HG02763 (cell line): ENCODE data around the gene PLA2G4E.

Source experiments
- ATAC-seq: cut with Tn5 transposase; IDR thresholded peaks from one replicate; pipeline ENCODE4 v1.9.1; 2021; ENCODE audit warnings: mild to moderate bottlenecking, moderate library complexity; ENCODE audit not compliant: unreplicated experiment

Gene PLA2G4E

DNA sequence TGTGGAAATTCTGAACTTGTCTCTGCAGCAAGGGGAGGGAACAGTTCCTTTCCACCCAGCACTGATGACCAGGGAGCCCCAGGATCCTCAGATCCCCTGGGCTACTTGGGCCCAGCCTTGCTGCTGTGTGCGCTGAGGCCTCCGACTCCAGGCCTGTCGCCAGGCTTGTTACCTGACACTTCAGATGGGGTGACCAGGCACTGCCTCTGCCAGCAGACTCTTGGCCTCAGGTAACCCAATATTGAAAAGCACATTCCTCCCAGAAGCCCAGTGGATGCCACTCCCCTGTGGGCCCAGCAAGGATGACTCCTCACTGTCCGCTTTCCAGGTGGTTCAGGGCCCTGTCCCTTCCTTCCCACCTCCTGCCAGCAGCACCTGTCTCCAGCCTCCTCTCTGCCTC is 3.5 kb upstream of the PLA2G4E start:
- ATAC-seq: no peak

DNA sequence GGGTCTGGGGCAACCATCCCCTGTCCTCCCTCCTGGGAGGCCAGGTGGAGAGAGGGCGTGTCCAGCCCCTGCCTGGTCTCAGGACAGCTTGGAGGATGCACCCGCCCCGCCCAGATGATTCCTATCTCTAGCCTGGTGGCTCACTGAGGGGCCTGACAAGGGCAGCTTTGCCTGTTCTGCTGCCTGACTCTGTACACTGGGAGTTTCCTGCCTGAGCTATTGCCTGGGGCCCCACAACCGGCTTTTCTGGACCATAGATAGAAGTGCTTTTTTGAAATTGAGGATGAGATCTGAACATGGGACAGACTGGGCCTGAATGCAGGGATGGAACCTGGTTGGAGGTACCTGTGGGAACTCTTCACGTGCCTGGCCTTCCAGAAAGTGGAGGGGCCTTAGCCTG is 751 bp upstream of the PLA2G4E start:
- no peak for ATAC-seq

DNA sequence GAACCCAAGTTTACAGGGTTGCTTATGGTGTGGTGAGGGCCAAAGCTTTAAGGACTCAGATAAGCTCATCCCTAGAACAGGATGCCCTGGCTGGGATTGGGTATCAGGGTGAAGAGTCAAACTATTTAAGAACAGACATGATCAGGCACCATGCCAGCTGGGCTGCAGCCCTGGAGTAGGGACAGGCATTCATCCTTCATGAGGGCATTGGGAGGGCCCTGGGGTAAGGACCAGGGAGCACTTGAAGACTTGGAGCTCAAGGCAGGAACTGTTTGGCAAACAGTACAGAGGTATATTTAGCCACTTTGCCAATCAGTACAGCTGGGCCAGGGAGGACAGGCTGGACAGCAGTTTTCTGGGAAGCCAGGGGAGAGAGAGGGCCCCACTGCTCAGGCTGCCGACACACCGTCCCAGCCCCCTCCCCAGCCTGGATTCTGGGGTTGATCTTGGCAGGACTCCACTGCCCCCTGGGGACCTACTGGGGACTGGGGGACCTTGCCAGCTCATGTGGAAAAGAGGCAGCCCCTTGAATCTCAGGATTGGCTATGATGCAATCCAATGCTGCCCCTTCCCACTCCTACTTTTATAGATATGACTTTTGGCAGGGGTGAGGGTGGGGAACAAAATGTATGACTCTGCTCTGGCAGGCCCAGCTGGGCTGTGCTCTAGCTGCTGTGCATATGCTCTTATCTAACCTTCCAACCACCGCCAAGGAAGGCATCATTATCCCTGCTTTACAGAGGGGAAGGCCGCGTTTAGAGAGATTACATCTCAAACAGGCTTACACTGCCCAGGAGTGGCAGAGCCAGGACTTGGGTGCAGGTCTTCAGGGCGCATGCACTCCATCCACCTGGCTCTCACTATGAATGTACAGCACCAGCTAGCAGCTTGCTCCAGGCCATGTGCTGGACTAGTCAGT is 2.3 kb downstream of the PLA2G4E start:
- no peak for ATAC-seq

DNA sequence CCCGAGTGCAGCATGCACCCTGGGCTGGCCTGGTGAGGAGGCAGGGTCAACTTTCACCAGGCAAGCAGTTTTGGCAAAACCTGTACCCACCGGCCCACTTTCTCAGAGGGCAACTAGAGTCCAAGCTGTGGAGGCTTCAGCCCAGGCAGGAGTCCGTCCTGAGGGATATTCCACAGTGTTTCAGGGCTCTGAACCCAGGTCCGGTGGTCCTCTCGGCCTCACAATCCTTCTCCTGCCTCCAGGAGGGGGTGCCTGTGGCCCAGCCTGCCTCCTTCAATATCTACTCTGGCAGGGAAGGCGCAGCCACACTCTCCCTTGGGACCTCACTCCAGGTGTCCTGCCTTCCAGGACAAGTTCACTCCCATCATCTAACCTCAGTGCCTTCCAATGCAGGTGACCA is 3.9 kb downstream of the PLA2G4E start:
- no peak for ATAC-seq

DNA sequence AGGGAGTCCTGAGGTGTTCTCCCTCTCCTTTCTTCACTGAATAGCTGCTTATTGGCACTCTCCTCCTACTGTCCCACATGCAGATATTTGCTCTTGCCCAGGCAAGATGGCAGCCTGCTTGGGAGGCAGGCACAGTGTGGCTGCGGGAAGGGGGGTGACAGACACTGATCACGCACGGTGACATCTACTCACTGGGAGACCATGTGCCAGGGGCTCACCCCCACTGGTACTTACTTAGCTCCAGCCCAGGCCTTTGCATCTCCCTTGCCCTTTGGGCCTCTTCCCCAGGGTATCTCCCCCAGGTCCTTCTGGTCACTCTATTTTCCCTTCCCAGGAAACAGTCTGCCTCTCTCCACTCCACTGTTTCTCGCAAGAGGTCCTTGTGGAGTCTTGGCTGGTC is 6.4 kb downstream of the PLA2G4E start:
- ATAC-seq: no peak

DNA sequence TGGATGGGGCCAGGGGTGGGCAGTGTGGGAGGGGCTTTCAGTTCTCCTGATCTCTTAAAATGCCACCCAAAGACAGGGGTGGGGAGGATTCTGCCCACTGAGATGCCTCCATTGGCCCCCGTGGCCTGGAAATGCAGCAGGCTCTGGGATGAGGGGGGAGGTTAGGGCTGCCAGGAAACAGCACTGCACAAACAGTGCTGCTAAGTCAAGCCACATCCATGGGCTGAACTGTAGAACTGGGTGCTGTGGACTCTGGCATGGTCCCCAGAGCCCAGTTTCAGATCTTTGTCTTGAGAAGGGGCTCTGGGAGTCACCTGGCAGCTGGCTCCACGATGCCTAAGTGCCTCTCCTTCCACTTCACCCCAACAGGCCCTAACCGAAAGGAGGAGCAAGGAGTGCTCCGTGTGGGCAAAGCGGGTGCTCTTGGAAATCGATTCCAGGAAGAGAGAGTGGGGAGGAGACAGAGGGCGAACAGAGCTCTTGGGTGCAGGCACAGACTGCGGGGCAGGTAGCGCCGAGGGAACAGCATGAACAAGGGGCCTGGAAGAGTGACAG is 7.8 kb downstream of the PLA2G4E start:
- no peak for ATAC-seq

DNA sequence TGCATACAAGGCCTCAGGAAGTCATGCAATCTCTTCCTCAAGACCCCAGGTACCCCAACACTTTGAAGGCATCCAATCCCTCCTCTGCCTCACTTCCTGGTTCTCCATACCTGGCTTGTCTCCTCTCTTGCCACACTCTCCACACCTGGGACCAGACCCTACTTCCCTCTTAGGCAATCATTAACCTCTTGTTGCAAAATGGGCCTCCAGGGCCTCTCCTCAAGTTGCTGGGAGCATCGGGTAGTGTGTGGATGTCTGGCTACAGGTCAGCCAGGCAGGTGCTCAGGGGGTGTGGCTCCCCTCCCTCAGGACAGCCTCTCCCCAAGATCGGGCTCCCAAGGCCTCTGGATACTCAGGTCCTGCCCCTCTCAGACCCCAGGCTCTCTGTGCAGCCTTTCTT is 8.6 kb downstream of the PLA2G4E start:
- ATAC-seq: no peak

DNA sequence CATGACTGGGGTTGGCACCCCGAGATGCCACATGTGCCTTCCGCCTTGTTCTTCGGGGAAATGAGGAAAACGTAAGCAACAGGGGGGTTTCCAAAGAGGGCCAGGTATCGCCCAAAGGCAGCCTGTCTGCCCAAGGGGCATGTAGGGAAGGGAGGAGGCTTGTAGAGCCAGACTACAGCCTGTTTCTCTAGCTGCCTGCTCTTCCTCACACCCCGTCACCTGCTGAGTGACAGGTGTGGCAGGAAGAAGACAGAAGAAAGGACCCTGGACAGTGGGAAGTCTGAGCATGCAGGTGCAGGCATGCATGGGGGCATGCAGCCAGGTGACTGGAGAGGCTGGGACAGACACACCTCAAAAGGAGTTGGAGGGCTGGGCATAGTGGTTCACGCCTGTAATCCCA is 9.8 kb downstream of the PLA2G4E start:
- ATAC-seq: no peak

DNA sequence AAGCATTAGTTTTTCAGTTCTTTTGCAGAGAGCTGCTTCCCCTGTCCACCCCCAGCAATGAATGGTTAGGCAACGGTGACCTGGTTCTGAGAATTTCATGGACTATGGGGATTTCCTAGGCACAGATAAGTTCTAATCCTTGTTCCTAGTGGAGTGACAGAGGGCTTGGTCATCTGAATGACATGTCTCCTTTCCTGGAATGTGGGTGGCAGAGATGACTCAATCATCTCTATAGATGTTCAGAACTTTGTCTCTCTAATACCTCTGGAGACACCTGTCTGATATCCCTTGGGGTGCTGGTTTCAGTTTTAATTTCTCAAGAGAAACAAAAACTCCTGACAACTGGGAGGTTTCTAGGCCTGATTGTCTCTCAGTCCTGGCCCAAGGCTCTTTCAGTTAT is 10.4 kb downstream of the PLA2G4E start:
- no peak for ATAC-seq

DNA sequence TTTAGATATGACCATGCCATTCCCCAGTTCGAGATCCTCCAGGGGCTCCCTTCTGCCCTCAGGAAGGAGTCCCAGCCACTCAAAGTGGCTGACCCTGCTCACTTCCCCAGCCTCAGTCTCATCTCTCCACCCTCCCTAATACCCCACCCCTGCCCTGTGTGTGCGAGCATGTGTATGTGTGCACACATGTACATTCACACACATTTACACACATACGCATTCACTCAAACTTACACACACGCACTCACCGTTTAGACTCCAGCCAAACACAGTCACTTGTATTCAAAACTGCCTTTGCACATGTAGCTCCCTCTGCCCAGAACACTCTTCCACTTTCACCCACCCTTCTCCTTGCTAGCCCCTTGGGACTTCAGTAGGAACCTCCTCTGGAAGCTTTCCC is 11.4 kb downstream of the PLA2G4E start:
- ATAC-seq: no peak

DNA sequence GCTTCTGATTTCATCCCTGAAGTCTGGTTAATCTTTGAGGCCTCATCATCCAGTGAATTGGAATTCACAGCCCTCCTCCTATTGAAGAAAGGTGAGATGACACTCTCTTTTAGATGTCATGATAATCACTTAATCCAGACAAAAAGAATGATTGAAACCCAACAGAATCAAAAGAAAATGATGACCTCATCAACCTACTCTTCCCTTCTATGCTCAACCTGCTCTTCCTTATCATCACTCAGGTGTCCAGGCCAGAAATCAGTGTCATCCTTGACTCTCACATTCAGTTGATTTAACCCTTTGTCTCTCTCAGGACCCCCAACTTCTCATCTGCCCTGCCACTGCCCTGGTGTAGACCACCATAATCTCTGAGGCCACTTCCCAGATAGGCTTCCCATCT is 11.8 kb downstream of the PLA2G4E start:
- ATAC-seq: no peak

DNA sequence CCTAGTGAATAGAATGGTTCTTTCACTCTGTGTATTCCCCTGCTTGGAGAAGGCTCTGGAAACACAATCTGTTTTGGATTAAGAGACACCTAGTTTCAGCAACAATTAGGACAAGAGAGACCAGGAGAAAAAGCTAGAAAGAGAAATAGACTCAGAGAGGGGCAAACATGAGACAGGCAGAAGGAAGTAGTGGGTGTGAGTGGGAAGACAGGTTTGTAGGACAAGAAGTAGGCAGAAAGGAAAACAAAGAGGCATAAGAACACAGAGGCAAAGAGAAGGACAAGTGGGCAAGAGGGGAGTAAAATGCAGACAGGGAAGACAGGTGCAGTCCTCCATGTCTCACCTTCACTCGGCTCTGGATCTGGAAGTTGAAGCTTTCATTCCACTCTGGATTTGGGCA is 13.5 kb downstream of the PLA2G4E start:
- ATAC-seq: no peak

DNA sequence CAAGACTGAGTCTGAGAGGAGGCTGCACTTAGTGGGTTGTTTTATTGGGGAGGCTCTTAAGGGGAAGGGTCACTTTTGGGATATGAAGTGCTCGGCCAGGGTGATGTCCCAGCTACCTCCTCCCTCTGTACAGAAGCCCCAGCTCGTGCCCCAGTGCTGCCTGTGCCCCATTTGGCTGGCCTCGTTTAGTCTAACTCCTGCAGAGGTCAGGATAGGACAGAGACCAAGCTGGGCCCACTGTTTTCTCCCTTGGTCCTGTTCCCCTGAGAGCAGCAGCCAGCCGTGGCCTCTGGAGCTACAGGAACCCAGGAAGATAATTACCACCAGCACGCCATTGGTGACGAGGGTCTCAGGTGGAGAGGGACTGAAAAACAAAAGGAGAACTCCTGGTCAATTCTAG is 18.5 kb downstream of the PLA2G4E start:
- no peak for ATAC-seq

DNA sequence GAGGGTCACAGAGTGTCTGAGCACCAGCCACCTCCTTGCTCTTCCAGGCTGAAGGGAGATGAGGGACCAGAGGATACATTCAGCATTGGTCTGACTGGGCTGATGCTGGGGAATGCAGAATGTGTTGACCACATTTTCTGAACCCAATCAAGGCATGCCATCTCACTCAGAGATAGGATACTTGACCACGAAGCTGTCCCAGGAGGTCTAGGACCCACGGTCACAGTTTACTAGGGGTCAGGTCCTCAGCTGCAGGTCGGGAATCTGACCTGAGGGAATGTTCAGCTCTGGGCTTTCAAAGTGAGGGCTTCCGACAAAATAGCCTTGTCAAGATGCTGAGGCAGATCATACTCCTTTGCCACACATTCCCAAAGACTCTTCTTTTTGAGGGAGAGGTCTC is 19.6 kb downstream of the PLA2G4E start:
- no peak for ATAC-seq

DNA sequence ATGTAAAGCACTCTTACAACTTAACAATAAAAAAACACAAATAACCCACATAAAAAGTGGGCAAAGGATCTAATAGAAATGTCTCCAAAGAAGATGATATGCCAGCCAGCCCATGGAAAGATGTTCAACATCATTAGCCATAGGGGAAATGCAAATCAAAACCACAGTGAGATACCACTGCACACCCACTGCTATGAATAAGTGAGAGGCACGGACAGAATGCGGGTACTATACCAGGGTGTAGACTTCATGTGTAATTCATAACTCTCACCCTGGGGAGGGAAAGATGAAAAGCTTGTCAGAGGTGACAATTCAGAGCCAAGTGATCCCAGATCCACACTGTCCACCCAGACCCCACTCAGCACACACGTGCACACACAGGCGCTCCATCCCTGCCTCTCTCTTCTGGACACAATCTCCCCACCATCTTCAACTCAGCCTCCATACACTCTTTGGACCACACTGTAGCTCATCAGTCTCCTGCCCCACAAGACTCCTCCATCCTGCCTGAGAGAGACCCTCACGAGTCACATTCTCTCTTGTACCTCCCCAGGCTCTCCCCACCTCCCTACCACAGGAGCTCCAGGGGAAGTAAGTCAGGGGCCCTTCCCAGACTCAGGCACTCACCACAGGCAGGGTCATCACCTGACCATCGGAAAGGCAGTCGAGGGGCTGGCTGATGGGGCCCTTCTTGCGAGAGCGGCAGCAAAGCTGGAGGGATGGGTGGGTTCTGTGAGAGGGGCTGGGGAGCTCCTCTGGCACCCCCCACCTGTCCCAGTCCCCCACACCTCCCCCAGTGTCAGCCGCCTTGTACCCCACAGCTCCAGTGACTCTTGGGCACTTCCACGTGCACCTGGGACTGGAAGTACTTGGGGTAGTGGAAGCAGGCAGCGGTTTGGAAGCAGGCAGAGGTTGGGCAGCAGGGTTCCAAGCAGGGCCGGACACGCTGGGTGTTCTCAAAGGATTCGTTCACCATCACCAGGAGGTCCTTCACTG is 21.3 kb downstream of the PLA2G4E start:
- ATAC-seq: no peak

DNA sequence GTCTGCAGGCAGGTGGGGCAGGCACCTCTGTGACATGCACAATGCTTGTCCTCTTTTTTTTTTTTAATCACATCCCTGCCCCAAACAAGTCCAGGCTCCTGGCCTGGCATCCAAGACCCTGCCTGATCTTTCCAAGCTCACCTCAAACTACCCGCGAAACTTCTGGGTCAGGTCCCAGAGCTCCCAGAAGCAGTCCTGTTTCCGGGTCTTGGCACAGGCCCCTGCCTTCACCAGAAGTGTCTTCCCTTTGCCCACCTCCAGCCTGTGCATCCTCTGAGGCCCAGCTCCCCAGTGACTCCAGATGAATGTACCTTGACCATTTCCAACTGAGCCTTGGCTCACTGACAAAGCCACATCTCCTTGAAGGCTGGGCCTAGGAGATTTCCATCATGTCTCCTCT is 23.0 kb downstream of the PLA2G4E start:
- ATAC-seq: no peak

DNA sequence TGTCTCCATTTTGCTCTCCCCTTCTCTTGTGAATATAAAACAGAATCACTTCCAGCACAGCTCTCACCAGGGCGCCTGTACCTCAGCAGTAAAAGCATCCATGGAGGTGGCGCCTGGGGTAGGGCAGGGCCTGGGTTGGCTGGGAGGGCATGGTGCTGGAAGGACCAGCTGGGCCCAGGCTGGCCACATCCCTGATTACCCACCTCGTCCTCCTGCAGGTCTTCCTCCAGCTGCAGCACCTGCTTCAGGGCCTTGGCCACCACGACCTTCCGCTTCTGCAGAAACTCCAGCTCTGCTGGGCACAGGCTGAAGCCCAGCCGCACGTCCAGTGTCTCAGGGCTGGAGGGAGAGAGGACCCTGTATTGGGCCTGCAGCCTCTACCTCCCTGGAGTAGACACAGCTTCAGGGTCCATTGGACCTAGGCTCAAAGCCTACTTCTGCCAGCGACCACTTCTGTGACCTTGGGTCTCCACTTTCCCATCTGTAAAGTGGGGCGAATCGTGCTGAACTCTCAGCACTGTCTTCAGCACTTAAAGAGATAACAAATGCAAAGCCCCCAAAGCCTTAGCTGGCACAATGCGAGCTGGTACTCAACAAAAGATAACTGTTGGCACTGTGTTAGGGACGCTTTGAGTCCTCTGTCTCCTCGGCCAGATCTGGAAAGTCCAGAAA is 23.8 kb downstream of the PLA2G4E start:
- no peak for ATAC-seq

DNA sequence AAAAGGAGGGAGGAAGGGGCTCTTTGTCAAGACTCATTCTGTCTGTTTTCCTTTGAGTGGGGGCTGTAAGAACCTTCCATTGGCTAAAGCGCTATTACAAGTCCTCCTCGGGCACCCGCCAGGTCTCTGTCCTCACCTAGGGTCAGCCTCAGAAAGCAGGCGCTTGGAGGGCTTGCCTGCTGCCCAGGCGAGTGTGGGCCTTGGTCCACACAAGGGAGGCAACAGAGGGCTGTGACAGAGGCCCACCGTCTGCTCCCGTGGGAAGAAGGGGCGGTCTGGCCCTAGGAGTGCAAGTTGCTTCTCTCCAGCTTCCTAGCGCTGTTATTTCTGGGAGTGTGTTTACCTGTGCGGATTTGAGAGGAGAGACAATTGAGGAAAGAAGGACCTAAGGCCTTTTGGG is 24.5 kb downstream of the PLA2G4E start:
- ATAC-seq: no peak

DNA sequence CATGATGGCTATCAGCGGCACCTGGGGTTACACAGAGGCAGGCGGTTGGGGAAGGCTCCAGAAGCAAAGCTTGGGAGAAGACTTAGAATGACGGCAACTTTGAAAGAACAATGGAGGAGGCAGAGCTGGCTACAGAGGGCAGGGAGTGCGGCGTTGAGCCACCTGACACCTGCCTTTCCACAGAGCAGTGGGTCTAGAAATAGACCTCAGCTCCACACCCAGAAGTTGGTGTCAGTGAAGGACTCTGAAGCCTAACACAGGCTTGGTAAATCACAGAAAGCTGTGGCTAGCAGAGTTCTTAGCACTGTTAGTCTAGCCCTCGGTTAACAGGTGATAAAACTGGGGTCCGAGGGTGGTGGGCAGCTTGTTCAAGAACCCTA is 25.4 kb downstream of the PLA2G4E start:
- no peak for ATAC-seq

DNA sequence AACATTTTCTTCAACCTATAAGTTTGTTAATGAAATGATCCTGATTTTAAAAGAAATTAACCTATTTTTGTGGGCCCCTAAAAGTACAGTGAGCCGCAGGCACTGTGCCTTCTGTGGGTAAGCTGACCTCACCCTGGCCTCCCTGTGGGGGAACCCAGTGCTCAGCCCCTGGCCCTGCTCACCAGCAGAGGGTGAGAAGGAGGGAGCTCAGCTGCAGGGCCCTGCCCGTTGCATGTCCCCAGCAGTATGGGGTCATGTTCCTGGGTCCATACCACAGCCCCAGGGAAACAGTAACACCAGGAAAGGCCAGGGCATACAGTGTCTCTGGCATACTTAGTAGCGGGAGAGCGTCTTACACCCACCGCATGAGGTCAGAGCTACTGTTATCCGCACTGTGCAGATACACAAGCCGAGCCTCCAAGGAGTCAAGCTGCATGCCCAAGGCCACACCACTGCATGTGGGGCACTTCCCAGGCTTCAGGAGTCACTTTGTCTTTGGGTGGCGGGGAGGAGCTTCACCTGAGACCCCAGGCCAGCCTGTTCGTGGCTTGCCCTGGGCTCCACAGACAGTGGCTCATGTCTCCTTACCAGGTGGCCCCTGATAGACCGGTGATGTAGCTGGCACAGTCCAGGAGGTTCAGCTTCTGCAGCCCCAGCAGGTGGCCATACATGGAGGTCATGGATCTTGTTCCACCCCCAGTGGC is 25.9 kb downstream of the PLA2G4E start:
- no peak for ATAC-seq
